ENCODE data around the gene PIK3R1. TPM values are rescaled to one million over a fixed set of nuclear protein-coding genes. Genes with fewer than 3 reads are reported as not detected.

Gene PIK3R1
- total RNA-seq, 1 donor = 26.8 TPM

DNA sequence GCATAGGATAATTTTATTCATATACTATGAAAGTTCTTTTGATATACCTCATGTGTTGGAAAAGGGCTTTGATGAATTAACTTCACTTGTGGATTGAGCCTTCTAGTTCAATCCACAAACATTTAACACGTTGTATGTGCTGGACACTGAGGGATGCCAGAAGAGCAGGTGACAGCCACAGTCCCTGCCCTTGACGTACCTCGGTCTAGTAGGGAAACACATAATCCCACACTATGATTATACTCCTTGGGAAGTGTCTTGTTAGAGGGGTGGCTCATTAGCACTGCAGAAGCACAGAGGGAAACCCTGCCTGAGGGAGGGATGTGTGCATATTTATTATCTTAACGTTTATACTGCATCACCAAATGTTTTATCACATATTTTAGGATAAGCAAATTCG, 61.2 kb downstream of the PIK3R1 start:
- H3K4me3 ChIP-seq (ENCODE audit: insufficient read depth, low read length) = no peak overlapping the region

DNA sequence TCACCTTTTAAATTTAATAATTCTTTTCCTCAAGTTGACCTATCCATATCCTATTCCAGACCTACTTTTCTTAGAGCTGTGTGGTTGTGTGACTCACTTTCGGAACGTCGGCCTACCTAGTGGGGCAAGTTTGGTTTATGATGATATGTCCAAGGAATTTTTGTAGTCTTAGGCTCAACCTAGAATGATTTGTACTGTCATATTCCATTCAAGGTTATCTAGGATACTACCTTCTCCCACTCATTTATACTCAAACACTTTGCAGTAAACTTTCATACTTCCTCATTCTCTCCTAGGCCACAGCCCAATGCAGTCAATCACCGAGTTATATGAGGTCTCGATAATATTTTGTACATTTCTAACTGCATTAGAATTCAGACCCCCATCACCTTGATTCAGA, 61.9 kb downstream of the PIK3R1 start:
- peaks cover 5% of the 10 kb centered on the region for H3K79me2 ChIP-seq (ENCODE audit: insufficient read depth, low read length)
- H3K27me3 ChIP-seq (ENCODE audit: insufficient read depth, low read length) = no peaks in the 10 kb centered on the region
- H3K4me2 ChIP-seq (ENCODE audit: insufficient read depth, low read length) = no peak overlapping the region
- DNase-seq (ENCODE audit: insufficient read length, low spot score, missing footprints) = no peak
- TF ChIP-seq, protein P1, sequence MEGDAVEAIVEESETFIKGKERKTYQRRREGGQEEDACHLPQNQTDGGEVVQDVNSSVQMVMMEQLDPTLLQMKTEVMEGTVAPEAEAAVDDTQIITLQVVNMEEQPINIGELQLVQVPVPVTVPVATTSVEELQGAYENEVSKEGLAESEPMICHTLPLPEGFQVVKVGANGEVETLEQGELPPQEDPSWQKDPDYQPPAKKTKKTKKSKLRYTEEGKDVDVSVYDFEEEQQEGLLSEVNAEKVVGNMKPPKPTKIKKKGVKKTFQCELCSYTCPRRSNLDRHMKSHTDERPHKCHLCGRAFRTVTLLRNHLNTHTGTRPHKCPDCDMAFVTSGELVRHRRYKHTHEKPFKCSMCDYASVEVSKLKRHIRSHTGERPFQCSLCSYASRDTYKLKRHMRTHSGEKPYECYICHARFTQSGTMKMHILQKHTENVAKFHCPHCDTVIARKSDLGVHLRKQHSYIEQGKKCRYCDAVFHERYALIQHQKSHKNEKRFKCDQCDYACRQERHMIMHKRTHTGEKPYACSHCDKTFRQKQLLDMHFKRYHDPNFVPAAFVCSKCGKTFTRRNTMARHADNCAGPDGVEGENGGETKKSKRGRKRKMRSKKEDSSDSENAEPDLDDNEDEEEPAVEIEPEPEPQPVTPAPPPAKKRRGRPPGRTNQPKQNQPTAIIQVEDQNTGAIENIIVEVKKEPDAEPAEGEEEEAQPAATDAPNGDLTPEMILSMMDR (IDR thresholded peaks at IDR 0.05; ENCODE audit: extremely low read depth, low read depth, low read length) = no peak
- H3K9me3 ChIP-seq (ENCODE audit: low read depth, low read length) = no peaks in the 10 kb centered on the region
- H3K36me3 ChIP-seq (ENCODE audit: insufficient read depth, low read length) = peaks cover 27% of the 10 kb centered on the region
- no peak overlapping the region for H3K4me3 ChIP-seq (ENCODE audit: insufficient read depth, low read length)
- peaks cover 5% of the 10 kb centered on the region for H4K20me1 ChIP-seq (ENCODE audit: insufficient read depth, low read length)
- peaks cover 14% of the 10 kb centered on the region for H3K4me1 ChIP-seq (ENCODE audit: insufficient read depth, low read length)
- H2AFZ ChIP-seq (ENCODE audit: low read length) = no peak overlapping the region
- H3K27ac ChIP-seq (ENCODE audit: low read depth, low read length) = no peak overlapping the region

More for the DNA sequence above, 61.2 kb downstream of the PIK3R1 start:
- Histone ChIP-seq H3K4me1 (ENCODE audit: insufficient read depth, low read length) (peaks cover 14% of the 10 kb centered on the region), H3K27ac (ENCODE audit: low read depth, low read length) (no peak overlapping the region), H2AFZ (ENCODE audit: low read length) (no peak overlapping the region), H3K36me3 (ENCODE audit: insufficient read depth, low read length) (peaks cover 22% of the 10 kb centered on the region), H3K27me3 (ENCODE audit: insufficient read depth, low read length) (no peaks in the 10 kb centered on the region), H3K4me2 (ENCODE audit: insufficient read depth, low read length) (no peak overlapping the region), H3K9me3 (ENCODE audit: low read depth, low read length) (no peaks in the 10 kb centered on the region), H3K79me2 (ENCODE audit: insufficient read depth, low read length) (peaks cover 5% of the 10 kb centered on the region), H4K20me1 (ENCODE audit: insufficient read depth, low read length) (peaks cover 5% of the 10 kb centered on the region)
- TF ChIP-seq, protein P1 (IDR thresholded peaks at IDR 0.05; ENCODE audit: extremely low read depth, low read depth, low read length) = no peak
- no peak for DNase-seq (ENCODE audit: insufficient read length, low spot score, missing footprints)

DNA sequence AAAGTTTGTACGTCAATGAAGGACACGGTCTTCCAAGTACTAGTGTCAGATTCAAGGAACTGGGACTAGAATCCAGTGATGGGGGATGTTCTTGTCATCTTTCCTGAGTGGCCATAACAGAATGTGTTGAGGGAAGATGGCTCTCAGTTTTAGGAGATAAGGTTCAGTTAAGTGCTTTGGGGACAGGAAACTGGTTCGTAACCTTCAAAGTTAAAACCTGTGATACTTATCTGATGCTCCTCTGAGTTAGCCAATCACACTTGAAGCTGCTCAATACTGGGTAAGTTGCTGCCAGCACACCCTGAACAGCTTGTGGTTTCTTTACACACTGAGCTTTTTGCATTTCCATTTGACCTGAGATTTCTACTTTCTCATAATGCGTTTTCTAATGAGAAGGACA, 64.4 kb downstream of the PIK3R1 start:
- TF ChIP-seq, protein P1 (IDR thresholded peaks at IDR 0.05; ENCODE audit: extremely low read depth, low read depth, low read length) = no peak
- Histone ChIP-seq H3K79me2 (ENCODE audit: insufficient read depth, low read length) (no peaks in the 10 kb centered on the region), H3K36me3 (ENCODE audit: insufficient read depth, low read length) (peaks cover 29% of the 10 kb centered on the region), H3K9me3 (ENCODE audit: low read depth, low read length) (no peaks in the 10 kb centered on the region), H2AFZ (ENCODE audit: low read length) (no peak overlapping the region), H3K27ac (ENCODE audit: low read depth, low read length) (no peak overlapping the region), H4K20me1 (ENCODE audit: insufficient read depth, low read length) (no peaks in the 10 kb centered on the region), H3K4me2 (ENCODE audit: insufficient read depth, low read length) (no peak overlapping the region), H3K4me3 (ENCODE audit: insufficient read depth, low read length) (no peak overlapping the region), H3K27me3 (ENCODE audit: insufficient read depth, low read length) (no peaks in the 10 kb centered on the region), H3K4me1 (ENCODE audit: insufficient read depth, low read length) (peaks cover 14% of the 10 kb centered on the region)
- no peak for DNase-seq (ENCODE audit: insufficient read length, low spot score, missing footprints)

DNA sequence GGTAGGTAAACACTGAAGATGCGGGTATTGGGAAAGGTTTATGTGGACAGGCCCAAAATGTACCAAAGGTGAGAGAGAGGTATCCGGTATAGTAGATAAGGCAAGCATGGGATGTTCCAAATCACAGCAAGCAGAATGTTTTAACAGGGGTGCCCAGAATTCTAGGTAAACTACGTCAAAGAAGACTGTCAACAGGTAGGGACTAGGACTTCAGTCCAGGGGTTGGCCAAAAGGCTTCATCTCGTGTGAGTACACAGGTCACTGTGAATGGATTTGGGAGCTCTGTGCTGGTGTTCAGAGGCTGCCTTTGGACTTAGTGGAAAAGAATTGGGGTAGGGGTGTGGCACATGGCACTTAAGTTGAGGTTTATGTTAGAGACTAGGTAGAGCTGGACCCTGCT, 66.4 kb downstream of the PIK3R1 start:
- Histone ChIP-seq H3K27me3 (ENCODE audit: insufficient read depth, low read length) (no peaks in the 10 kb centered on the region), H3K4me2 (ENCODE audit: insufficient read depth, low read length) (no peak overlapping the region), H4K20me1 (ENCODE audit: insufficient read depth, low read length) (no peaks in the 10 kb centered on the region), H2AFZ (ENCODE audit: low read length) (no peak overlapping the region), H3K9me3 (ENCODE audit: low read depth, low read length) (no peaks in the 10 kb centered on the region), H3K27ac (ENCODE audit: low read depth, low read length) (no peak overlapping the region), H3K79me2 (ENCODE audit: insufficient read depth, low read length) (no peaks in the 10 kb centered on the region), H3K36me3 (ENCODE audit: insufficient read depth, low read length) (peaks cover 29% of the 10 kb centered on the region), H3K4me3 (ENCODE audit: insufficient read depth, low read length) (no peak overlapping the region), H3K4me1 (ENCODE audit: insufficient read depth, low read length) (peaks cover 16% of the 10 kb centered on the region)
- no peak for DNase-seq (ENCODE audit: insufficient read length, low spot score, missing footprints)
- TF ChIP-seq, protein P1 (IDR thresholded peaks at IDR 0.05; ENCODE audit: extremely low read depth, low read depth, low read length) = no peak
